Thyroid gland (tissue), 4 donors: Measurements from ENCODE around the gene SASH1. TPM values are rescaled to one million over a fixed set of nuclear protein-coding genes. Genes with fewer than 3 reads are reported as not detected.

Experiments
- DNase-seq, 2 donors: peaks; one replicate each; pipeline ENCODE4 v3.0.0-alpha.2; 2019
- H3K27ac ChIP-seq, 3 donors: fragments of 200-600 bp; sonication (generic); 1 replicate in 2 of 3; 2 replicates in 1 of 3; pipeline ENCODE4 v1.5.1; 2016 to 2019; ENCODE audit warnings: mild to moderate bottlenecking in 1 of 3, moderate library complexity in 1 of 3
- H3K27me3 ChIP-seq: fragments of 200-600 bp; sonication (generic); one replicate; pipeline ENCODE4 v1.5.1; 2019
- H3K36me3 ChIP-seq, 2 donors: fragments of 200-600 bp; sonication (generic); one replicate each; pipeline ENCODE4 v1.5.1; 2016 to 2019
- H3K4me1 ChIP-seq, 2 donors: fragments of 200-600 bp; sonication (generic); one replicate each; pipeline ENCODE4 v1.5.1; 2017 to 2019
- H3K4me3 ChIP-seq, 3 donors: fragments of 200-600 bp; sonication (generic); replicated peaks in 1 of 3; 1 replicate in 2 of 3; 2 replicates in 1 of 3; pipeline ENCODE4 v1.5.1; 2016; ENCODE audit warnings: mild to moderate bottlenecking in 1 of 3
- H3K9me3 ChIP-seq: fragments of 200-600 bp; sonication (generic); one replicate; pipeline ENCODE4 v1.5.1; 2017
- CTCF ChIP-seq, 6 experiments: fragments of 200-600 bp in 3 of 6; fragments of 450-650 bp in 3 of 6; sonication (generic) in 3 of 6; IDR thresholded peaks; one replicate each; pipeline ENCODE4 v1.5.1; 2016 to 2019; ENCODE audit warnings: antibody characterized with exemption in 6 of 6, mild to moderate bottlenecking in 2 of 6, inconsistent platforms in 1 of 6, moderate library complexity in 1 of 6
- POLR2A ChIP-seq, 2 donors: fragments of 450-650 bp; IDR thresholded peaks; one replicate each; pipeline ENCODE4 v1.6.1; 2017; ENCODE audit warnings: antibody characterized with exemption in 2 of 2, mild to moderate bottlenecking in 2 of 2, moderate library complexity in 1 of 2
- WGBS, 2 donors: methylation state at CpG; one replicate each; pipeline ENCODE4 v1.1.5; 2017; 5-methylcytosine and 5-hydroxymethylcytosine counted together
- intact Hi-C: fragments of 100-400 bp; cut with DNase I; formaldehyde crosslinking; loops from one replicate; pipeline ENCODE4 v1.15.1; 2023
- total RNA-seq, 4 donors: library from RNA; depleted of rRNA; stranded (reverse); fragments of >200 nt; gene quantifications; one replicate each; pipeline ENCODE4 v1.2.3, GENCODE V29; 2016

The SASH1 gene
- total RNA-seq, 4 donors from 2014 or later: 154 to 235 (median 190) TPM

- Histone ChIP-seq H3K4me3 (no peak overlapping the region), H3K36me3 (no peaks in the 10 kb centered on the region), H3K9me3 (no peaks in the 10 kb centered on the region), H3K27ac (peak overlapping the region; percentile 37 to 87 (median 76)), H3K27me3 (no peaks in the 10 kb centered on the region), H3K4me1 (peaks cover 69 to 77% of the 10 kb centered on the region in 2 donors)
- intact Hi-C loops: loop anchor here (5.0 to 10.0 kb wide), 3 partner anchors 120 to 287 kb away; partner anchors contain the start of gene SASH1
- peak; percentile 71 for DNase-seq
- TF ChIP-seq CTCF (IDR thresholded peaks at IDR 0.05) (peak; percentile 81 to 96 (median 94)), POLR2A (IDR thresholded peaks at IDR 0.05) (peak in 1 of 2 donors; percentile 4)
- 34 to 39% methylated on average over 5 of the region's 5 CpGs for WGBS, 2 donors
Measured at GRCh38 chr6:148464319-148465010, 121.8 kb downstream of the SASH1 start.

DNA sequence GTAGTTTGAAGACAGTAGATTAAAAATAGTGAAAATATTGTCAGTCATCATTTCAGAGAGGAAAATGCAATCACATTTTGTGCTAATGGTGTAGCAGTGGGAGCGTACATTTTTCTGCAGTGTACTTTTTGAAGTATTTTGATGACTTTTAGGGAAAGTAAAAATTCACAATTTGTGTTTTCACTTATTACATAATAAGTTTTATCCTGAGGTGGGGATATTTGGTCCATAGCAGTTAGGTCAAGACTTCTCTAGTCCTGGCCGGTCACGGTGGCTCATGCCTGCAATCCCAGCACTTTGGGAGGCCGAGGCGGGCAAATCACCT, 122.3 kb downstream of the SASH1 start:
- Histone ChIP-seq H3K9me3 (no peaks in the 10 kb centered on the region), H3K27ac (peak overlapping the region; percentile 67 to 87 (median 76)), H3K36me3 (no peaks in the 10 kb centered on the region), H3K27me3 (no peaks in the 10 kb centered on the region), H3K4me1 (peaks cover 69 to 77% of the 10 kb centered on the region in 2 donors), H3K4me3 (no peak overlapping the region)
- TF ChIP-seq POLR2A (IDR thresholded peaks at IDR 0.05): peak in 1 of 2 donors; percentile 3
- no peak for TF ChIP-seq CTCF (IDR thresholded peaks at IDR 0.05)
- 71 to 73% methylated on average over 5 of the region's 5 CpGs for WGBS, 2 donors
- intact Hi-C loops: loop anchor here (5.0 to 10.0 kb wide), 3 partner anchors 120 to 288 kb away; partner anchors contain the start of gene SASH1
- DNase-seq: no peak

- WGBS, 2 donors: 34 to 35% methylated on average over 6 of the region's 6 CpGs
- Histone ChIP-seq H3K4me1 (peaks cover 64 to 77% of the 10 kb centered on the region in 2 donors), H3K9me3 (no peaks in the 10 kb centered on the region), H3K27ac (peak overlapping the region; percentile 67 to 87 (median 76)), H3K27me3 (no peaks in the 10 kb centered on the region), H3K36me3 (no peaks in the 10 kb centered on the region), H3K4me3 (no peak overlapping the region)
- intact Hi-C loops: loop anchor here (5.0 to 10.0 kb wide), 3 partner anchors 121 to 288 kb away; partner anchors contain the start of gene SASH1
- TF ChIP-seq CTCF (IDR thresholded peaks at IDR 0.05) (no peak), POLR2A (IDR thresholded peaks at IDR 0.05) (no peak)
- DNase-seq: peak; percentile 28 to 45
Measured at GRCh38 chr6:148465670-148466069, 123.0 kb downstream of the SASH1 start.

- Histone ChIP-seq H3K27ac (peak overlapping the region; percentile 67 to 87 (median 76)), H3K4me3 (no peak overlapping the region), H3K9me3 (no peaks in the 10 kb centered on the region), H3K36me3 (no peaks in the 10 kb centered on the region), H3K27me3 (no peaks in the 10 kb centered on the region), H3K4me1 (peaks cover 59 to 72% of the 10 kb centered on the region in 2 donors)
- intact Hi-C loops: loop anchor here (5.0 to 10.0 kb wide), 3 partner anchors 121 to 289 kb away; partner anchors contain the start of gene SASH1
- peak; percentile 78 to 81 for DNase-seq
- TF ChIP-seq POLR2A (IDR thresholded peaks at IDR 0.05) (peak in 1 of 2 donors; percentile 23), CTCF (IDR thresholded peaks at IDR 0.05) (peak in 5 of 6 experiments; percentile 28 to 57 (median 54))
- WGBS, 2 donors: 24 to 28% methylated on average over 4 of the region's 4 CpGs
Measured at GRCh38 chr6:148466158-148466557, 123.5 kb downstream of the SASH1 start.

DNA sequence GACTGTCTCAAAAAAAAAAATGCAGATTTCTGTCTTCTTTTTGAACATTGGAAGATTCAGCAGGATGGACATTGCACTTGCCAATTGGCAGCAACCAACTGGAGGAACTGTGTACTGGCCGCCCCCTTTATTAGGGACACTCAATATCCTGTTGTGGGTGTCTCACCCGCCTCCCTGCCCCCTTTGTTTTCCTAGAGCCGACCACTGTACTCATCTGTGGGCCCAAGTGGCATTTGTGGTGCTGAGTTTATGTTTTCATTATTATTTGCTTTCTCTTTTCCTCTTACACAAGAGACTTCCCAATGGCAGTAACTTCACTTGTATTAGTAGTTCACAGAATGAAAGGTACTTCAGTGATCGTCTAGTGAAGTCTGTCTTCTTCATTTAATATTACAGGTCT, 125.3 kb downstream of the SASH1 start:
- H3K4me3 ChIP-seq: no peak overlapping the region
- WGBS, 2 donors: 64 to 65% methylated on average over 4 of the region's 4 CpGs
- no peaks in the 10 kb centered on the region for H3K36me3 ChIP-seq
- peaks cover 46 to 55% of the 10 kb centered on the region in 2 donors for H3K4me1 ChIP-seq
- intact Hi-C loops: loop anchor here (5.0 to 10.0 kb wide), 3 partner anchors 123 to 291 kb away; partner anchors contain the start of gene SASH1
- H3K27me3 ChIP-seq: no peaks in the 10 kb centered on the region
- peak overlapping the region; percentile 5 to 87 (median 76) for H3K27ac ChIP-seq
- H3K9me3 ChIP-seq: no peaks in the 10 kb centered on the region
- no peak for DNase-seq
- TF ChIP-seq POLR2A (IDR thresholded peaks at IDR 0.05): no peak
- TF ChIP-seq CTCF (IDR thresholded peaks at IDR 0.05): no peak
